Mesothelial cell of epicardium (in vitro differentiated cells): ENCODE measurements around the gene R3HDM4. TPM values are rescaled to one million over a fixed set of nuclear protein-coding genes. Genes with fewer than 3 reads are reported as not detected.

Experiments
- DNase-seq, 2 experiments: peaks; one replicate each; pipeline ENCODE4 v3.0.0; 2021; ENCODE audit warnings: low spot score in 2 of 2; ENCODE audit not compliant: unreplicated experiment in 2 of 2
- H3K27ac Mint-ChIP-seq: 2 replicates; pipeline ENCODE4 v1.8.0; 2021; ENCODE audit warnings: mixed read lengths
- H3K27me3 Mint-ChIP-seq: 2 replicates; pipeline ENCODE4 v1.8.0; 2021; ENCODE audit warnings: low read depth, mixed read lengths
- H3K36me3 Mint-ChIP-seq: 2 replicates; pipeline ENCODE4 v1.8.0; 2021; ENCODE audit warnings: mixed read lengths
- H3K4me1 Mint-ChIP-seq: 2 replicates; pipeline ENCODE4 v1.8.0; 2021; ENCODE audit warnings: mixed read lengths
- H3K4me3 Mint-ChIP-seq: 2 replicates; pipeline ENCODE4 v1.8.0; 2021; ENCODE audit warnings: mild to moderate bottlenecking, moderate library complexity, mixed read lengths
- H3K9me3 Mint-ChIP-seq: 2 replicates; pipeline ENCODE4 v1.8.0; 2021; ENCODE audit warnings: mixed read lengths
- CTCF ChIP-seq: fragments of 200-600 bp; sonication (generic); IDR thresholded peaks from one replicate; pipeline ENCODE4 v1.5.0; 2021; ENCODE audit warnings: antibody characterized with exemption; ENCODE audit not compliant: unreplicated experiment
- total RNA-seq: library from RNA; stranded (reverse); gene quantifications from 3 replicates; pipeline ENCODE4 v1.2.1, GENCODE V29; 2021

Gene R3HDM4
- total RNA-seq, 1 donor from 2014 or later, result 50.5 TPM

GRCh38 chr19:868458-869244 is 44.4 kb downstream of the R3HDM4 start:
- peaks cover 3% of the 10 kb centered on the region for H3K27me3 Mint-ChIP-seq
- TF ChIP-seq CTCF, result no peak
- no peak overlapping the region for H3K4me3 Mint-ChIP-seq
- no peak for DNase-seq
- H3K9me3 Mint-ChIP-seq, result no peaks in the 10 kb centered on the region
- peaks cover 19% of the 10 kb centered on the region for H3K36me3 Mint-ChIP-seq
- peak overlapping the region; percentile 77 for H3K27ac Mint-ChIP-seq
- H3K4me1 Mint-ChIP-seq, result peaks cover 2% of the 10 kb centered on the region

- no peak for DNase-seq
- H3K27ac Mint-ChIP-seq, result no peak overlapping the region
- peaks cover 19% of the 10 kb centered on the region for H3K36me3 Mint-ChIP-seq
- peaks cover 8% of the 10 kb centered on the region for H3K27me3 Mint-ChIP-seq
- H3K9me3 Mint-ChIP-seq, result no peaks in the 10 kb centered on the region
- no peak for TF ChIP-seq CTCF
- peaks cover 2% of the 10 kb centered on the region for H3K4me1 Mint-ChIP-seq
- no peak overlapping the region for H3K4me3 Mint-ChIP-seq
Observed at GRCh38 chr19:867855-868457, 45.1 kb downstream of the R3HDM4 start.

- H3K9me3 Mint-ChIP-seq, result no peaks in the 10 kb centered on the region
- peaks cover 19% of the 10 kb centered on the region for H3K36me3 Mint-ChIP-seq
- TF ChIP-seq CTCF, result no peak
- H3K27me3 Mint-ChIP-seq, result peaks cover 13% of the 10 kb centered on the region
- peaks cover 2% of the 10 kb centered on the region for H3K4me1 Mint-ChIP-seq
- no peak overlapping the region for H3K27ac Mint-ChIP-seq
- no peak for DNase-seq
- no peak overlapping the region for H3K4me3 Mint-ChIP-seq
Observed at GRCh38 chr19:867301-867793, 45.7 kb downstream of the R3HDM4 start.

GRCh38 chr19:866769-867300 is 46.2 kb downstream of the R3HDM4 start:
- TF ChIP-seq CTCF, result no peak
- peaks cover 19% of the 10 kb centered on the region for H3K36me3 Mint-ChIP-seq
- peaks cover 2% of the 10 kb centered on the region for H3K4me1 Mint-ChIP-seq
- no peak overlapping the region for H3K4me3 Mint-ChIP-seq
- H3K27me3 Mint-ChIP-seq, result peaks cover 13% of the 10 kb centered on the region
- H3K9me3 Mint-ChIP-seq, result no peaks in the 10 kb centered on the region
- H3K27ac Mint-ChIP-seq, result no peak overlapping the region
- DNase-seq, result no peak

- H3K27ac Mint-ChIP-seq, result no peak overlapping the region
- no peak for TF ChIP-seq CTCF
- peaks cover 28% of the 10 kb centered on the region for H3K27me3 Mint-ChIP-seq
- H3K36me3 Mint-ChIP-seq, result peaks cover 10% of the 10 kb centered on the region
- H3K9me3 Mint-ChIP-seq, result no peaks in the 10 kb centered on the region
- no peak for DNase-seq
- H3K4me1 Mint-ChIP-seq, result no peaks in the 10 kb centered on the region
- H3K4me3 Mint-ChIP-seq, result no peak overlapping the region
Observed at GRCh38 chr19:863315-863620, 49.8 kb downstream of the R3HDM4 start.
